Stimulated activated CD4-positive, alpha-beta T cell treated with anti-CD3 and anti-CD28 coated beads, Interleukin-1b, Interleukin-23, amount 100 ng/mL, for 1 hour (primary cell): ENCODE results near the gene SLC30A7.
A peak's percentile ranks its signal among the peaks of the same experiment; 100 is the strongest.

Experiments used
- DNase-seq, 2 donors: peaks; one replicate each; pipeline ENCODE4 v3.0.0-alpha.2; 2020; ENCODE audit warnings: low read depth in 2 of 2

The SLC30A7 gene

GRCh38 chr1:101025657-101026429 is 130.0 kb downstream of the SLC30A7 start, which contains the start of gene DPH5:
DPH5 (minus strand) TSS chr1:101025784; CDS start chr1:101025443, 341 bp downstream.
- peak; percentile 68 to 81 for DNase-seq

- no peak for DNase-seq
These were observed 130.5 kb downstream of the SLC30A7 start for GRCh38 chr1:101026430-101026788.

GRCh38 chr1:101027194-101027772 is 131.4 kb downstream of the SLC30A7 start:
- no peak for DNase-seq

- DNase-seq = no peak
These were observed 132.6 kb downstream of the SLC30A7 start for GRCh38 chr1:101028466-101028865.

GRCh38 chr1:101029184-101029583 is 133.3 kb downstream of the SLC30A7 start:
- DNase-seq = no peak

GRCh38 chr1:101030881-101031280 is 135.0 kb downstream of the SLC30A7 start:
- DNase-seq = no peak
